Measurements from ENCODE around the gene PCDHGC5. TPM values are rescaled to one million over a fixed set of nuclear protein-coding genes. Genes with fewer than 3 reads are reported as not detected.

Gene PCDHGC5
- total RNA-seq, 3 donors from 2014 or later = 0.61 to 2.6 (median 0.89) TPM

DNA sequence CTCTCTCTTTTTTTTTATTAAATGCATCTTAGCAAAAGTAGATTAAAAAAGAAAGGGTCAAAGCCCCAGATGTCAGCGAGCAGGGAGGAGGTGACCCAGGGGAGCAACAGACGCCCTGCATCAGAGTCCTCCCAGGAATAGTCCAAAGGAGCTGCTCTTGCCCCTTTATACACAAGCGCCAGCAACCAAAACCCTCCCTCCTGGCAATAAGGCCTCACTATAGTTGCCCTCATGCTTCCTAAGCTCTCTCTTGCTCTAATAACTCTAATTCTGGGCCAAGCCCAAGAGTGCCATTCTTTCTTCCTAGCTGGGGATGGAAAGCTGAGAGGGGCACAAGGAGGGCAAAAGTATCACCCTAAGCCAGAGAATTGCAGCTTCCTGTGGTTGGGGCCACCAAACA is 26.3 kb downstream of the PCDHGC5 start:
- TF ChIP-seq, protein P1, sequence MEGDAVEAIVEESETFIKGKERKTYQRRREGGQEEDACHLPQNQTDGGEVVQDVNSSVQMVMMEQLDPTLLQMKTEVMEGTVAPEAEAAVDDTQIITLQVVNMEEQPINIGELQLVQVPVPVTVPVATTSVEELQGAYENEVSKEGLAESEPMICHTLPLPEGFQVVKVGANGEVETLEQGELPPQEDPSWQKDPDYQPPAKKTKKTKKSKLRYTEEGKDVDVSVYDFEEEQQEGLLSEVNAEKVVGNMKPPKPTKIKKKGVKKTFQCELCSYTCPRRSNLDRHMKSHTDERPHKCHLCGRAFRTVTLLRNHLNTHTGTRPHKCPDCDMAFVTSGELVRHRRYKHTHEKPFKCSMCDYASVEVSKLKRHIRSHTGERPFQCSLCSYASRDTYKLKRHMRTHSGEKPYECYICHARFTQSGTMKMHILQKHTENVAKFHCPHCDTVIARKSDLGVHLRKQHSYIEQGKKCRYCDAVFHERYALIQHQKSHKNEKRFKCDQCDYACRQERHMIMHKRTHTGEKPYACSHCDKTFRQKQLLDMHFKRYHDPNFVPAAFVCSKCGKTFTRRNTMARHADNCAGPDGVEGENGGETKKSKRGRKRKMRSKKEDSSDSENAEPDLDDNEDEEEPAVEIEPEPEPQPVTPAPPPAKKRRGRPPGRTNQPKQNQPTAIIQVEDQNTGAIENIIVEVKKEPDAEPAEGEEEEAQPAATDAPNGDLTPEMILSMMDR (IDR thresholded peaks at IDR 0.05) = no peak
- intact Hi-C loops (cut with DNase I, micrococcal nuclease) = no loop called here
- Histone ChIP-seq H3K9me3 (no peaks in the 10 kb centered on the region), H3K4me1 (ENCODE audit: low read depth) (peaks cover 17% of the 10 kb centered on the region), H3K4me3 (no peak overlapping the region), H3K36me3 (ENCODE audit: low read depth) (no peaks in the 10 kb centered on the region)
- ATAC-seq = no peak
- no peak for DNase-seq

DNA sequence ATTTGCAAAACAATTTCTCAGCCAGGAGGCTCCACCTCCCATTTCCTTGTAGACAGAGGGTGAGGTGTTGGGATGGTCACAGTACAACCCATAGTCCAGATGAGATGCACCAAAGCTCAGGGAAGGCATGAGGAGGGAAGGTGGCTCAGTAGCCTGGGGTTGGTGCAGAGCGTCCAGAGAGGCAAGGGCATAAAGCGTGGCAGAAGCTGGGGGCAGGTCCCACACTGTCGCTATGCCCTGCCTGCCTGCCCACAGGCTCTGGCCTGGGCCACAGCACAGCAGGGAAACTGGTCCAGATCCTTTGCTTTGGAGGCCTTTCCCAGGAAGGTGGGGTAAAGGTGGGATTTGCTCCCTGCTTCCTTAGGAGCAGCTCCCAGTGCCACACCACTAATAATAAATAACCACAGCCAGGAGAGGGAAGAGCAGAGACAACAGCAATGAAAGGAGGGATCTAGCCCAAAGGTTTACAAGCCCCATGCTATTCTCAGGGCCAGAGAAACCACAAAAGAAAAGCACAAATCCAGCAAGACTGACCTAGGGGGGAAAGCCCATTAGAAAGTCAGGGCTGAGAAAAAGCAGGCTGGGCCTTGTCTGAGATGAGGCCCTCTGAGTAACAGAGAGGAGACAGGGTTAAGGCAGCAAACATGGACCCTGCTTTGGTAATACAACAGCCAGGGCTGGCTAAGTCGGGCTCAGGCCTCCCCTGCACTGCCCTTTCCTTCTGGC is 27.2 kb downstream of the PCDHGC5 start:
- ATAC-seq (no peak), DNase-seq (no peak)
- TF ChIP-seq, protein P1 (IDR thresholded peaks at IDR 0.05) = no peak
- no peaks in the 10 kb centered on the region for H3K9me3 ChIP-seq
- H3K4me3 ChIP-seq = no peak overlapping the region
- intact Hi-C loops (cut with DNase I, micrococcal nuclease) = no loop called here
- no peaks in the 10 kb centered on the region for H3K36me3 ChIP-seq (ENCODE audit: low read depth)
- H3K4me1 ChIP-seq (ENCODE audit: low read depth) = peaks cover 26% of the 10 kb centered on the region

DNA sequence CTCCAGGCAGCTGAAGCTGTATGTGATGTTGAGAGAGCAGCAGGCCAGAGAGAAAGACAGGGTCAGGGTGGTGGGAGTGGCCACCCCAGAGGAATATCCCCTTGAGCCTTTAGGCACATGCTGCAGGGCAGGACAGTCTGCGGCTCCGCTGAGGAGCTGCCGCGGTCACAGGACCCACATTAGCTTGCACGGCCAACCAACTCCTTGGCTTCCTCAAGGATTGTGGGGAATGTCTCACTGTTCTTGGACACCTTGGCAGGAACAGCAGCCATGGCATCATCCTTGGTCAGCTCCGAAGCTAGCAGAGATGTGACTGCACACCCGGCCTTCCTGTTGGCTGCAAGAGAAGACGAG is 27.8 kb downstream of the PCDHGC5 start:
- Histone ChIP-seq H3K4me1 (ENCODE audit: low read depth) (peaks cover 30% of the 10 kb centered on the region), H3K4me3 (no peak overlapping the region), H3K9me3 (no peaks in the 10 kb centered on the region), H3K36me3 (ENCODE audit: low read depth) (no peaks in the 10 kb centered on the region)
- intact Hi-C loops (cut with DNase I, micrococcal nuclease) = no loop called here
- ATAC-seq = no peak
- no peak for DNase-seq
- TF ChIP-seq, protein P1 (IDR thresholded peaks at IDR 0.05) = no peak

DNA sequence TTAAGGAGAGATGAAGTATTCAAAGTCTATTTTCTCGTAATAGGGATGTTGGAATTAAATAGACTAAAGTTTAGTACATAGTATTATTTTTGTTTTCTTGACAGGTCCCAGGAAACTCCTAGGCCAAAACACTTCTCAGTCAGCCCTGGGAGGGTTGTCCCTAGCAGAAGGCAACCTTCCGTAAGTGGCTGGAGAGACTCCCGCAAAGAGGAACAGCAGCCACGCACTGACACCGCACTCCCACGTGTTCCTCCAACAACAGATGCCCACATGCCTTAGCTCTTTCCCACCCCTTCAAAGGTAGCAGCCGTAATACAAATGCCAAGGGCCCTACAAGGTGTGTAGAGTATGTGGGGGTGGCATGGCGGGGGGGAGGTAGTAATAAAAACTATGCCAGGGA is 28.4 kb downstream of the PCDHGC5 start:
- TF ChIP-seq, protein P1 (IDR thresholded peaks at IDR 0.05) = no peak
- Histone ChIP-seq H3K4me1 (ENCODE audit: low read depth) (peaks cover 33% of the 10 kb centered on the region), H3K4me3 (no peak overlapping the region), H3K9me3 (no peaks in the 10 kb centered on the region), H3K36me3 (ENCODE audit: low read depth) (no peaks in the 10 kb centered on the region)
- ATAC-seq (no peak), DNase-seq (no peak)
- intact Hi-C loops (cut with DNase I, micrococcal nuclease) = no loop called here

DNA sequence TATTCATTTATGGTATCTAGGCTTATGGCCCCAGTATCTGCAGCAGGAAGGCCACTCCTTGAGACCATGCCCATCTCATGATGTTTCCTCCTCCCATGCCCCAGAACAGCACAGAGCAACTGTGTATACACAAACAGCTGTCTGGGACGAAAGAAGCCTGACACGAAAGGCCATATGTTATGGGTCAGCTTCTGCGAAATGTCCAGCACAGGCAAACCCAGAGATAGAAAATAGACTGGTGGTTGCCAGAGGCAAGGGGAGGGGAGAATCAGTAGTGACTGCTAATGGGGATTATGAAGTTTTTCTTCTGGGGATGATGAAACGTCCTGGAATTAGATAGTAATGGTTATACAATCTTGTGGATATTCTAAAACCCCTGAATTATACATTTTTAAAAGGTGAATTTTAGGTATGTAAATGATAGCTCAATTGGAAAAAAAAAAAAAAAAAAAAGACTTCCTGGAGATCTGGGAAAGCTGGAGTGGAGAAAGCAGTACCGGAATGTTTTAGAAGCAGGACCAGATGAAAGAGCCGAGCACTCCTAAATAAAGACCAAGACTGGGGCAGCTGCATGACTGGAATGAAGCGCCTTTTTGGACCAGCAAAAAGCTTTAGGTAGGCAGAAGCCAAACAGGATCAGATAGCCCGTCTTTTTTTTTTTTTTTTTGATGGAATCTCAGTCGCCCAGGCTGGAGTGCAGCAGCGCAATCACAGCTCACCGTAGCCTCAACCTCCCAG is 29.2 kb downstream of the PCDHGC5 start:
- DNase-seq (no peak), ATAC-seq (no peak)
- Histone ChIP-seq H3K9me3 (no peaks in the 10 kb centered on the region), H3K4me1 (ENCODE audit: low read depth) (peaks cover 30% of the 10 kb centered on the region), H3K4me3 (no peak overlapping the region), H3K36me3 (ENCODE audit: low read depth) (no peaks in the 10 kb centered on the region)
- intact Hi-C loops (cut with DNase I, micrococcal nuclease) = no loop called here
- TF ChIP-seq, protein P1 (IDR thresholded peaks at IDR 0.05) = no peak
